ENCODE data around the gene APOBEC3B.
"Not testable (repeated sequence)": the region's sequence is repeated elsewhere in the genome, so short reads cannot be mapped to it uniquely, and the experiment has no call there.

APOBEC3B gene

DNA sequence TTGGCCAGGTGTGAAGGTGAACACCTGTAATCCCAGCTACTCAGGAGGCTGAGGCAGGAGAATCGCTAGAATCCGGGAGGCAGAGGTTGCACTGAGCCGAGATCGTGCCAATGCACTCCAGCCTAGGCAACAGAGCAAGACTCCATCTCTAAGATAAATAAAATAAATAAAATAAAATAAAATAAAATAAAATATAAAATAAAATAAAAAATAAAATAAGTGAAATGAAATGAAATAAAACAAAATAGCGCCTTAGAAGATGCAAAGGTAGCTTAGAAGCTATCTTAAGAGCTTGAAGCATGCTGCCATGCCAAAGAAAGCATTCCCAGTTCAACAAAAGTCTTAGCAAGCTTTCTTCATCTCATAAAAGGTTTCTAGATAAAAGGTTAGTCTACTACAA is 25.0 kb downstream of the APOBEC3B start:
- H3K4me1 ChIP-seq (ENCODE audit: insufficient read depth, low read length) = peaks cover 3% of the 10 kb centered on the region
- no peaks in the 10 kb centered on the region for H3K27me3 ChIP-seq (ENCODE audit: insufficient read depth, low read length)
- H2AFZ ChIP-seq (ENCODE audit: low read depth, low read length) = no peak overlapping the region
- no peak overlapping the region for H3K4me3 ChIP-seq (ENCODE audit: low read length)
- H3K9me3 ChIP-seq (ENCODE audit: low read length) = no peaks in the 10 kb centered on the region
- no peaks in the 10 kb centered on the region for H3K36me3 ChIP-seq (ENCODE audit: insufficient read depth, low read length)

DNA sequence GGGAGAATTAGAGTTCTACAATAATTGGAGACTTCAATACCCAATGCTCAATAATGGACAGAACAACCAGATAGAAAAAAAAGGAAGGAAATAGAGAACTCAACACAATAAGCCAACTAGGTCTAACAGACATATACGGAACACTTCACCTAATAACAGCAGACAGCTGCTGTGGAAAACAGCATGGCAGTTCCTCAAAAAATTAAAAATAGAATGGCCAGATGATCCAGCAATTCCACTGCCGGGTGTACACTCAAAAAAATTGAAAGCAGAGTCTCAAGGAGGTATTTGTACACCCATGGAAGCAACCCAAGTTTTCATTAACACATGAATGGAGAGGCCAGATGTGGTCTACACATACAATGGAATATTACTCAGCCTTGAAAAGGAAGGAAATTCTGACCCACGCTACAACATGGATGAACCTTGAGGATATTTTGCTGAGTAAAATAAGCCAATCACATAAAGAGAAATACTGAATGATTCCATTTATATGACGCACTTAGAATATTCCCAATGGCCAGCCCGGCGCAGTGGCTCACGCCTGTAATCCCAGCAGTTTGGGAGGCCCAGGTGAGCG is 26.2 kb downstream of the APOBEC3B start:
- not testable (repeated sequence) for H2AFZ ChIP-seq (ENCODE audit: low read depth, low read length); H3K27me3 ChIP-seq (ENCODE audit: insufficient read depth, low read length); H3K4me3 ChIP-seq (ENCODE audit: low read length); H3K4me1 ChIP-seq (ENCODE audit: insufficient read depth, low read length); H3K36me3 ChIP-seq (ENCODE audit: insufficient read depth, low read length); H3K9me3 ChIP-seq (ENCODE audit: low read length)

DNA sequence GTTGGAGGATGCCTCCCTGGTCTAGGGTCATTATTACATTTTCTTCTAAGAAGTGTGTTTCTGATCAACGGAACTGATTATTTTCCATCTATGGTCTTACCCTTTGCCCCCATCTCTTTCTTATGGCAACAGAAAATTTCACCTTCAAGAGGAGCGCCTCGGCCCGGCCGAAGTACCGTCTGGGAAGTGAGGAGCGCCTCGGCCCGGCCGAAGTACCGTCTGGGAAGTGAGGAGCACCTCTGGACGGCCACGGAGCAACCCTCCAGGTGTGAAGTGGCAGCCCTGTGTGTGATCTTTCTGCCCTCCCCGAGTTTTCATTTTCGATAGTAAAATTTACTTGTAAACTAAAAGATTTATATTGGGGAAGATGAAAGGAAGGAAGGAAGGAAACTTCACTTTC is 28.8 kb downstream of the APOBEC3B start:
- no peaks in the 10 kb centered on the region for H3K36me3 ChIP-seq (ENCODE audit: insufficient read depth, low read length)
- H3K9me3 ChIP-seq (ENCODE audit: low read length) = no peaks in the 10 kb centered on the region
- no peak overlapping the region for H3K4me3 ChIP-seq (ENCODE audit: low read length)
- H3K4me1 ChIP-seq (ENCODE audit: insufficient read depth, low read length) = peaks cover 14% of the 10 kb centered on the region
- no peak overlapping the region for H2AFZ ChIP-seq (ENCODE audit: low read depth, low read length)
- no peaks in the 10 kb centered on the region for H3K27me3 ChIP-seq (ENCODE audit: insufficient read depth, low read length)

DNA sequence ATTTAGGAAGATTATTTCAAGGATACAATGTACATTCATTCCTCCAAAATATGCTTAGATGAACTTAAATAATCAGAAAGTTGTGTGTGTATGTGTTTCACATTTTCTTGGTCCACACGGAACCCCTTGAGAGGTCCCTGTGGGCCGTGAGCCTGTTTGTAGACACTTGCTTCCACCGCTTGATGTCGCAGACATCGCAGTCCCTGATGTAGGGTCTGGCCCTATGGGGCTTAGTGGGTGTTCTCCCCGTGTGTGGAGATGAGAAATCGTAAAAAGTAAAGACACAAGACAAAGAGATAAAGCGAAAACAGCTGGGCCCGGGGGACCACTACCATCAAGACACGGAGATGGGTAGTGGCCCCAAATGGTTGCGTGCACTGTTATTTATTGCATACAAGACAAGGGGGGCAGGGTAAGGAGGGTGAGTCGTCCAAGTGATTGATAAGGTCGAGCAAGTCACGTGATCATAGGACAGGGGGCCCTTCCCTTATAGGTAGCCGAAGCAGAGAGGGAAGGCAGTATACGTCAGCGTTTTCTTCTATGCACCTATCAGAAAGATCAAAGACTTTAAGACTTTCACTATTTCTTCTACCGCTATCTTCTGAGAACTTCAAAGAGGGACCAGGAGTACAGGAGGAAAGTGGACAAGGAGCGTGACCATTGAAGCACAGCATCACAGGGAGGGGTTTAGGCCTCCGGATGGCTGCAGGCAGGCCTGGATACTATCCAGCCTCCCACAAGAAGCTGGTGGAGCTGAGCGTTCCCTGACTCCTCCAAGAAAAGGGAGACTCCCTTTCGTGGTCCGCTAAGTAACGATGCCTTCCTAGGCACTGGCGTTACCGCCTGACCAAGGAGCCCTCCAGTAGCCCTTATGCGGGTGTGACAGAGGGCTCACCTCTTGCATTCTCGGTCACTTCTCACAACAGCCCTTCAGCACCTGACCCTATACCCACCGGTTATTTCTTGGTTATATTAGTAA is 30.7 kb downstream of the APOBEC3B start:
- Histone ChIP-seq H3K27me3 (ENCODE audit: insufficient read depth, low read length) (no peaks in the 10 kb centered on the region), H3K4me1 (ENCODE audit: insufficient read depth, low read length) (peaks cover 14% of the 10 kb centered on the region), H3K4me3 (ENCODE audit: low read length) (no peak overlapping the region), H2AFZ (ENCODE audit: low read depth, low read length) (no peak overlapping the region), H3K9me3 (ENCODE audit: low read length) (no peaks in the 10 kb centered on the region), H3K36me3 (ENCODE audit: insufficient read depth, low read length) (no peaks in the 10 kb centered on the region)

DNA sequence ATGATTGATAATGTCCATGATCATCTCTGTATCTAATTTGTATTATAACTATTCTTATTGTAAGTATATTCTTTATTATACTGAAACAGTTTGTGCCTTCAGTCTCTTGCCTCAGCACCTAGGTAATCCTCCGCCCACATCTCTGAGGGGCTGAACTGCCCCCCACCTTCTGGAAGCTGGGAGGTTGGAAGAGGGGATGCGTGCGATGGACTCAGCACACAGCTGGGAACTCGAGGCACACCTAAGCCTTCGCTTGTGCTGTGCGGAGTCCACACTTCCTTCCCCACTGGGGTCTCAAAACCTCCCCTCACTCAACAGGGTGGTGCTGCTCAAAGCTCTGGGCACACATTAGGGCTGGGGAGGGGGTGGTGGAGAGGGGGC is 31.4 kb downstream of the APOBEC3B start:
- Histone ChIP-seq H3K4me1 (ENCODE audit: insufficient read depth, low read length) (peaks cover 14% of the 10 kb centered on the region), H3K4me3 (ENCODE audit: low read length) (peak overlapping the region; percentile 52), H2AFZ (ENCODE audit: low read depth, low read length) (peak overlapping the region; percentile 83)
- not testable (repeated sequence) for H3K27me3 ChIP-seq (ENCODE audit: insufficient read depth, low read length); H3K9me3 ChIP-seq (ENCODE audit: low read length); H3K36me3 ChIP-seq (ENCODE audit: insufficient read depth, low read length)

DNA sequence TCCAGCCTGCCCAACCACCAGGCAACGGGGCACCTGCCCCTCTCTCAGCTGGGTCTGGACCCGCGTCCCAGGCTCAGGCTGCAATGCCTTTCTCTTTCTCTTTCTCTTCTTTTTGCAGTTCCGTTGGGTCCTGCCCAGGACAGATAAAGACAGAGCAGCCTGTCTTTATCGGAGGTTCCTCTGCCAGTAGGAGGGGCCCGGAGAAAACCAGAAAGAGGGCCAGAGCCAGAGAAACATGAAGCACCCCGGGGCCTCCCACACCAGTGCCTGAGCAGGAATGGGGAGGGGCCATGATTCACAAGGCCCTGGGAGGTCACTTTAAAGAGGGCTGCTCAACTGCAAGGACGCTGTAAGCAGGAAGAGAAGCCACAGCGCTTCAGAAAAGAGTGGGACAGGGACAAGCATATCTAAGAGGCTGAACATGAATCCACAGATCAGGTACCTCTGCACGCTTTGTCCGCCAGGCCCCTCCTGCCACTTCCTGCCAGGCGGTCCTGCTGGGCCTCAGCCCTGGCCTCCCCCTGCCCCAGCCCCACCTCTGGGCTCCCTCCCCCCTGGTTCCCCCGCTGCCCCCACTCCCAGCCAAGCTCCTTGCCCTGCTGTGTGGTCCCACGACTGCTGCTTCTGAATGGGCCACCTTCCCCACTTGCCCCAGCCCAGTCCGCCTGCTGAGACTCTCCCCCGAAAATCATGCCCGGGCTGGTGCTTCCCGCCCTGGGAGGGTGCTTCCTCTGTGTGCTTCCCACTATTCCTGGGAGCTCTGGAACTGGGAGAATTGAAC is 32.0 kb downstream of the APOBEC3B start, which contains the start of gene APOBEC3C:
TSS of gene APOBEC3C (plus strand) at position 316 of the 781 bp plus-strand sequence. CDS start at position 422, 106 bp downstream.
- Histone ChIP-seq H3K4me1 (ENCODE audit: insufficient read depth, low read length) (peaks cover 14% of the 10 kb centered on the region), H3K4me3 (ENCODE audit: low read length) (peak within 1 kb of the TSS; percentile 52), H2AFZ (ENCODE audit: low read depth, low read length) (peak within 1 kb of the TSS; percentile 83), H3K27me3 (ENCODE audit: insufficient read depth, low read length) (no peaks in the 10 kb centered on the region), H3K36me3 (ENCODE audit: insufficient read depth, low read length) (no peaks in the 10 kb centered on the region), H3K9me3 (ENCODE audit: low read length) (no peaks in the 10 kb centered on the region)

DNA sequence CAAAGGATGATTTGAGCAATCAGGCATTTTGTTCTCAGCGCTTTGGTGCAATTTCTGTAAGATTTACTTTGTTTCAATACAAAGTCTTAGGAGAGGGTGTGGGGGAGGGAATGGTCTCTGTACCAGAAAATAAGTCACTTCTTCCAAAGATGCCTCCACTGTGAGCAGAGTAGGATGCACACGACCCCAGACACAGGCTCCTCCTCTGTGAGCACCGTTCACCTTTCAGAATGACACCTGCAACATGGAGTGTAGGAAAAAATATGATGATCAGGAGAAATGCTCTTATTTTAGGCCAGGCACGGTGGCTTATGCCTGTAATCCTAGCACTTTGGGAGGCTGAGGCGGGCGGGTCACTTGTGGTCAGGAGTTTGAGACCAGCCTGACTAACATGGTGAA is 32.6 kb downstream of the APOBEC3B start:
- H2AFZ ChIP-seq (ENCODE audit: low read depth, low read length) = peak overlapping the region; percentile 83
- peaks cover 15% of the 10 kb centered on the region for H3K4me1 ChIP-seq (ENCODE audit: insufficient read depth, low read length)
- not testable (repeated sequence) for H3K36me3 ChIP-seq (ENCODE audit: insufficient read depth, low read length); H3K9me3 ChIP-seq (ENCODE audit: low read length); H3K27me3 ChIP-seq (ENCODE audit: insufficient read depth, low read length)
- H3K4me3 ChIP-seq (ENCODE audit: low read length) = peak overlapping the region; percentile 52

DNA sequence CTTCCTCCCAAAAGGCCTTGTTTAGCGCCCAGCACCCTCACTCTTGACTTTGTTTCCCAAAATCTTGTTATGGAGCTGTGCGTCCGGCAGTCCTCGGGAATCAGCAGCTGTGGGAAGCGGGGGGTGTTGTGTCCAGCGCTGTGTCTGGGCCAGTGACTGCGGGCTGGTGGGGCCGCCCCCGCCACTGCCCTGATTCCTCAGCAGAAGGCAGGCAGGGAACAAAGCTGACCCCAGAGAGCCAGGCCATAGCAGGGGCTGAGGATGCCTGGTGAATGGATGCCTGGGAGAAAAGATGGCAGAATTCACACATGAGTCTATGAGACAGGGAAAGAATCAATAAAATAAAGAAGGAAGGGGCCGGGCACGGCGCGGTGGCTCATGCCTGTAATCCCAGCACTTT is 34.4 kb downstream of the APOBEC3B start:
- Histone ChIP-seq H3K4me1 (ENCODE audit: insufficient read depth, low read length) (peaks cover 22% of the 10 kb centered on the region), H3K9me3 (ENCODE audit: low read length) (no peaks in the 10 kb centered on the region), H3K27me3 (ENCODE audit: insufficient read depth, low read length) (no peaks in the 10 kb centered on the region), H3K4me3 (ENCODE audit: low read length) (no peak overlapping the region), H2AFZ (ENCODE audit: low read depth, low read length) (no peak overlapping the region), H3K36me3 (ENCODE audit: insufficient read depth, low read length) (no peaks in the 10 kb centered on the region)

DNA sequence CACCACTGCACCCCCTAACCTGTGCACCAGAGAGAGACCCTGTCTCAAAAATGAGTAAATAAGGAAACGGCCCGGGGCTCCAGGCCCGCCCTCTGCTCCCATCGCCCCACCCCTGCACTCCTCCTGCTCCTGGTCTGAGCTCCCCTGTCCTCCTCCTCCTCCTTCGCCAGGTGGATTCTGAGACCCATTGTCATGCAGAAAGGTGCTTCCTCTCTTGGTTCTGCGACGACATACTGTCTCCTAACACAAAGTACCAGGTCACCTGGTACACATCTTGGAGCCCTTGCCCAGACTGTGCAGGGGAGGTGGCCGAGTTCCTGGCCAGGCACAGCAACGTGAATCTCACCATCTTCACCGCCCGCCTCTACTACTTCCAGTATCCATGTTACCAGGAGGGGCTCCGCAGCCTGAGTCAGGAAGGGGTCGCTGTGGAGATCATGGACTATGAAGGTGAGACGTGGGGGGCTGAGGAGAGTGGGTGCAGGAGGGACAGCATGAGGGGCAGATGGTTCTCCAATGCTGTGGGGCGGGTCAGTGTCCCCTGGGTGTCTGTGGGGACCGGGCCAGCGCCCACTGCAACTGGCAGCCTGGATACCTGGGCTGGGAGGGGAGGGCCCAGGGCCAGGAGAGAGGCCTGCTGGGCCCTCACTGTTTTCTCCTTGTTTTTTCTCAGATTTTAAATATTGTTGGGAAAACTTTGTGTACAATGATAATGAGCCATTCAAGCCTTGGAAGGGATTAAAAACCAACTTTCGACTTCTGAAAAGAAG is 35.6 kb downstream of the APOBEC3B start:
- Histone ChIP-seq H3K36me3 (ENCODE audit: insufficient read depth, low read length) (no peaks in the 10 kb centered on the region), H3K27me3 (ENCODE audit: insufficient read depth, low read length) (no peaks in the 10 kb centered on the region), H3K4me3 (ENCODE audit: low read length) (no peak overlapping the region), H3K4me1 (ENCODE audit: insufficient read depth, low read length) (peaks cover 22% of the 10 kb centered on the region), H3K9me3 (ENCODE audit: low read length) (no peaks in the 10 kb centered on the region), H2AFZ (ENCODE audit: low read depth, low read length) (no peak overlapping the region)

DNA sequence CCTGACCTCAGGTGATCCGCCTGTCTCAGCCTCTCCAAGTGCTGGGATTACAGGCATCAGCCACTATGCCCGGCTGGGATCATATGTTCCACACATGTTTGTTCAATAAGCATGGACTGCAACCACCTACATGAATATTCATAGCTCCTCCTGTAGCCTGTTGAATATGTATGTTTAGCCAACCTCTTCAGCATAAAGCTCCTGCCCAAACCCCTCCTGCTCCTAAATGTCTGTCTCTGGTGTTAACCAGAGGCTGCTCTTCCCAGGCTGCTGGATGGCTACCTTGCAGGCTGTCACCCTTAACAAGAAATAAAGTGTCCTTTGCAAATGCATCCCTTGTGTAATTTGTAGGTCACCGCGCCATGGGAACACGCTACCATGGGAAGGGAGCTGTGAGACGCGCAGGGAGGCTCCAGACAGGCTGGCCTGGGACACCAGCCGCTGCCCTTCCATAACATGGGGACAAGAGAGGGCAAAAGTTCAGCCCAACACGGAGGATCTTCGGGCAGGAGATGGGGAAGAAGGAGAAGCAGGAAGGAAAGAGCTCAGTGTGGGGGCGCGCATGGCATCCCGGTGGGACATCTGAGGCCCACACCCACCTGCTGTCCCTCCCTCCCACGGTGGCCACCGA is 38.0 kb downstream of the APOBEC3B start:
- H3K36me3 ChIP-seq (ENCODE audit: insufficient read depth, low read length); H3K4me1 ChIP-seq (ENCODE audit: insufficient read depth, low read length); H2AFZ ChIP-seq (ENCODE audit: low read depth, low read length); H3K9me3 ChIP-seq (ENCODE audit: low read length); H3K27me3 ChIP-seq (ENCODE audit: insufficient read depth, low read length): not testable (repeated sequence)
- peak overlapping the region; percentile 16 for H3K4me3 ChIP-seq (ENCODE audit: low read length)

DNA sequence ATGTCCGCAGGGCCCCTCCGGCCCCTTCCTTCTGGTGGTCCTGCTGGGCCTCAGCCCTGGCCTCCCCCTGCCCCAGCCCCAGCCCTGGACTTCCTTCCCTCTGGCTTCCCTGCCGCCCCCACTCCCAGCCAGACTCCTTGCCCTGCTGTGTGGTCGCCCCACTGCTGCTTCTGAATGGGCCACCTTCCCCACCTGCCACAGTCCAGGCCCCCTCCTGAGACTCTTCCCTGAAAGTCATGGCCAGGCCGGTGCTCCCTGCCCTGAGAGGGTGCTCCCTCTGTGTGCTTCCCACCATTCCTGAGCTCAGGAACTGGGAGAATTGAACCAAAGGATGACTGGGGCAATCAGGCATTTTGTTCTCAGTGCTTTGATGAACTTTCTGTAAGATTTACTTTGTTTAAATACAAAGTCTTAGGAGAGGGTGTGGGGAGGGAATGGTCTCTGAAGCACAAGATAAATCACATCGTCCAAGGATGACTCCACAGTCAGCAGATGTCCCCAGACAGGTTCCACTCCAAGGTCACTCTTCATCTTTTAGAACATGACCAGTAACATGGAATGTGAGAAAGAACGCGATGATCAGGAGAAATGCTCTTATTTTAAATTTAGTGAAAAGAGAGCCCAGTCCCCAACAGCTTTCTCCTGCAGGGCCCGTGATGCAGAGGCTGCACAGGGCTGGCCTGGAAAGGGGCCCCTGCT is 39.6 kb downstream of the APOBEC3B start:
- no peak overlapping the region for H2AFZ ChIP-seq (ENCODE audit: low read depth, low read length)
- no peaks in the 10 kb centered on the region for H3K36me3 ChIP-seq (ENCODE audit: insufficient read depth, low read length)
- H3K4me3 ChIP-seq (ENCODE audit: low read length) = no peak overlapping the region
- peaks cover 8% of the 10 kb centered on the region for H3K4me1 ChIP-seq (ENCODE audit: insufficient read depth, low read length)
- no peaks in the 10 kb centered on the region for H3K9me3 ChIP-seq (ENCODE audit: low read length)
- no peaks in the 10 kb centered on the region for H3K27me3 ChIP-seq (ENCODE audit: insufficient read depth, low read length)
